Sigmoid colon (tissue), 4 donors: ENCODE measurements around the gene SLC35E1.

ENCODE experiments used
- EP300 ChIP-seq, 4 donors: sonication (generic); formaldehyde crosslinking; IDR thresholded peaks; one replicate each; pipeline ENCODE4 v1.6.1; 2017; ENCODE audit warnings: antibody characterized with exemption in 4 of 4
- POLR2A ChIP-seq, 2 donors: fragments of 450-650 bp; IDR thresholded peaks; one replicate each; pipeline ENCODE4 v1.6.1; 2016; ENCODE audit warnings: antibody characterized with exemption in 2 of 2, mild to moderate bottlenecking in 2 of 2, moderate library complexity in 2 of 2
- POLR2AphosphoS5 ChIP-seq, 4 donors: sonication (generic); formaldehyde crosslinking; IDR thresholded peaks; one replicate each; pipeline ENCODE4 v1.6.1; 2017; ENCODE audit warnings: antibody characterized with exemption in 4 of 4
- TF ChIP-seq, protein P1 (sequence below), 4 experiments: fragments of 450-650 bp in 3 of 4; fragments of 200-600 bp in 1 of 4; IDR thresholded peaks; one replicate each; pipeline ENCODE4 v1.5.1; 2016 to 2019; ENCODE audit warnings: antibody characterized with exemption in 4 of 4, mild to moderate bottlenecking in 3 of 4, moderate library complexity in 2 of 4

GRCh38 chr19:16605115-16605514 is 32.9 kb upstream of the SLC35E1 start:
- TF ChIP-seq, protein P1, sequence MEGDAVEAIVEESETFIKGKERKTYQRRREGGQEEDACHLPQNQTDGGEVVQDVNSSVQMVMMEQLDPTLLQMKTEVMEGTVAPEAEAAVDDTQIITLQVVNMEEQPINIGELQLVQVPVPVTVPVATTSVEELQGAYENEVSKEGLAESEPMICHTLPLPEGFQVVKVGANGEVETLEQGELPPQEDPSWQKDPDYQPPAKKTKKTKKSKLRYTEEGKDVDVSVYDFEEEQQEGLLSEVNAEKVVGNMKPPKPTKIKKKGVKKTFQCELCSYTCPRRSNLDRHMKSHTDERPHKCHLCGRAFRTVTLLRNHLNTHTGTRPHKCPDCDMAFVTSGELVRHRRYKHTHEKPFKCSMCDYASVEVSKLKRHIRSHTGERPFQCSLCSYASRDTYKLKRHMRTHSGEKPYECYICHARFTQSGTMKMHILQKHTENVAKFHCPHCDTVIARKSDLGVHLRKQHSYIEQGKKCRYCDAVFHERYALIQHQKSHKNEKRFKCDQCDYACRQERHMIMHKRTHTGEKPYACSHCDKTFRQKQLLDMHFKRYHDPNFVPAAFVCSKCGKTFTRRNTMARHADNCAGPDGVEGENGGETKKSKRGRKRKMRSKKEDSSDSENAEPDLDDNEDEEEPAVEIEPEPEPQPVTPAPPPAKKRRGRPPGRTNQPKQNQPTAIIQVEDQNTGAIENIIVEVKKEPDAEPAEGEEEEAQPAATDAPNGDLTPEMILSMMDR (IDR thresholded peaks at IDR 0.05), result no peak
- no peak for TF ChIP-seq POLR2A (IDR thresholded peaks at IDR 0.05)
- TF ChIP-seq POLR2AphosphoS5 (IDR thresholded peaks at IDR 0.05), result no peak
- no peak for TF ChIP-seq EP300 (IDR thresholded peaks at IDR 0.05)
